ENCODE data around the gene NUDT4B. TPM values are rescaled to one million over a fixed set of nuclear protein-coding genes. Genes with fewer than 3 reads are reported as not detected.
"Not testable (repeated sequence)": the region's sequence is repeated elsewhere in the genome, so short reads cannot be mapped to it uniquely, and the experiment has no call there.

The NUDT4B gene
- total and polyA plus RNA-seq, 2 of the 13 experiments (the other 11 are each of a cell fraction or from before 2014, with no cell fraction given), result 3.3 to 24.5 TPM

DNA sequence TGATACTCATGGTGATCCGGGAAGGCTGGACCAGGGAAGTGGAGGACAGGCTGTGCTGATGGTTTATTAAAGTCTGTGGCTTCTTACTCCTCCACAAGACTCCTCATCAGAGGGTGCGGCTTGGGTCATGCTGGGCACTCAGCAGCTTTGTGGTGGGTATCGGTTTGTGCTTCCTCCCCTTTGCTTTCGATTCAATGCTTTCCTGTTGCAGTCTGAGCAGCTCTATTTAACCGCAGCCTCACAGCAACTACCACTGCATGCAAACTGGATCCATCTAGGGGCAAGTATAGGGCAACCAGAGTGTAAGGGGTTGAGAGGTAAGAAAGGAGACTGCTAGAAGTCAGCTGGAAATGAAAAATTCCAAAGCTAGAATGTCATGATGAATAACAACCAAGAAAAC is 9.8 kb downstream of the NUDT4B start:
- DNase-seq (ENCODE audit: low spot score); H3K27ac ChIP-seq (ENCODE audit: extremely low read length, insufficient read depth, low read length); H4K20me1 ChIP-seq (ENCODE audit: insufficient read depth, low read length); H3K9me3 ChIP-seq (ENCODE audit: low read length); H2AFZ ChIP-seq (ENCODE audit: low read length); H3K4me1 ChIP-seq (ENCODE audit: insufficient read depth, low read length); ATAC-seq; H3K79me2 ChIP-seq (ENCODE audit: insufficient read depth, low read length); H3K4me2 ChIP-seq (ENCODE audit: low read depth, low read length); in situ Hi-C loops (cut with HindIII; ENCODE audit: extremely low pct_ligation_motif_present, low pct_unique_long_range_greater_than_20kb); intact Hi-C loops (cut with micrococcal nuclease; ENCODE audit: unreplicated experiment); CTCF ChIA-PET (ENCODE audit: low intra/inter-chr PET ratio, low total read pairs); BruUV-seq (replicated peaks); H3K9ac ChIP-seq (ENCODE audit: insufficient read depth, low read depth, low read length); POLR2A ChIA-PET; H3K36me3 ChIP-seq (replicated peaks in 1 of 2; ENCODE audit: control insufficient read depth in 1 of 2, insufficient read depth in 2 of 2, low read length in 2 of 2); H3K27me3 ChIP-seq (ENCODE audit: control insufficient read depth in 1 of 2, insufficient read depth in 2 of 2, low read length in 2 of 2); H3K4me3 ChIP-seq (replicated peaks in 1 of 3; ENCODE audit: insufficient read depth in 1 of 3, low read depth in 2 of 3, low read length in 3 of 3); FAIRE-seq: not testable (repeated sequence)
- no CpG with 5 or more reads among the region's 5 CpGs for WGBS (ENCODE audit: low lambda C conversion rate)

DNA sequence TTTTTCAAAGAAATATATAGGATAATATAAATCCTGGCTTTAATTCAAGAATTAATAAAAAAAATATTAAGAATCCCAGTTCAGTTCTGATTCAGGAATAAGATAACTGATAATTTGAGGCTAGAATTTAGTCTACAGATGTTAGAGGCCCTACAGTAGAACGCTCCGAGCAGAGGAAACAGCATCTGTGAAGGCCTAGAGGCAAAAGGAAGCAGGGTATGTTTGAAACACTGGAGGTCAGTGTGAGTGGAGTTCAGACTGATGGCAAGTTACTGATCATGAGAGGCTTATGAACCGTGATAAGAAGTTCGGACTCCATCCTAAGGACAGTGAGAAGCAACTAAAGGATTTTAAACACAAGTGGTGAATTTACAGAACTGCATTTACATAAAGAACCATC is 10.4 kb downstream of the NUDT4B start:
- BruUV-seq (replicated peaks); intact Hi-C loops (cut with micrococcal nuclease; ENCODE audit: unreplicated experiment): not testable (repeated sequence)
- WGBS (ENCODE audit: low lambda C conversion rate), result no CpG with 5 or more reads among the region's 4 CpGs

DNA sequence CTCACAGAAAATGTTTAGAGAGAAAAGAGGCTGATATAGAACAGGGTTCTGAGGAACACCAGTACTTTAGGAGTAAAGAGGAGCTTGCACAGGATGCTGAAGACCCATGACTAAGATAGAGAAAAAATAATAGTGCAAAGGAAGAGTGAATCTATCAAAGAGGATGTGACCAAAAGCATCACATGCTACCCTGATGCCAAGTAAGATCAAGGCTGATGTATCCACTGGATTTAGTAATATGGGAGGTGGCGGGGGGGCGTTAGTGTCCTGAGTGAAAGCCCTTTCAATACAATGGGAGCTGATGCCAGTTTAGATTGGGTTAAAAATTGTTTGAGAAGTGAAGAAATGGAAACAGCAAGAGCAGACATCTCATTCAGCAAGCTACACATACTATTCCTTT is 11.2 kb downstream of the NUDT4B start:
- in situ Hi-C loops (cut with HindIII; ENCODE audit: extremely low pct_ligation_motif_present, low pct_unique_long_range_greater_than_20kb); ATAC-seq; H2AFZ ChIP-seq (ENCODE audit: low read length); H3K4me2 ChIP-seq (ENCODE audit: low read depth, low read length); H3K4me1 ChIP-seq (ENCODE audit: insufficient read depth, low read length); POLR2A ChIA-PET; H3K27ac ChIP-seq (ENCODE audit: extremely low read length, insufficient read depth, low read length); H3K79me2 ChIP-seq (ENCODE audit: insufficient read depth, low read length); intact Hi-C loops (cut with micrococcal nuclease; ENCODE audit: unreplicated experiment); DNase-seq (ENCODE audit: low spot score); CTCF ChIA-PET (ENCODE audit: low intra/inter-chr PET ratio, low total read pairs); H3K4me3 ChIP-seq (replicated peaks in 1 of 3; ENCODE audit: insufficient read depth in 1 of 3, low read depth in 2 of 3, low read length in 3 of 3); BruUV-seq (replicated peaks); H4K20me1 ChIP-seq (ENCODE audit: insufficient read depth, low read length); H3K9me3 ChIP-seq (ENCODE audit: low read length); H3K27me3 ChIP-seq (ENCODE audit: control insufficient read depth in 1 of 2, insufficient read depth in 2 of 2, low read length in 2 of 2); H3K36me3 ChIP-seq (replicated peaks in 1 of 2; ENCODE audit: control insufficient read depth in 1 of 2, insufficient read depth in 2 of 2, low read length in 2 of 2); H3K9ac ChIP-seq (ENCODE audit: insufficient read depth, low read depth, low read length); FAIRE-seq: not testable (repeated sequence)
- WGBS (ENCODE audit: low lambda C conversion rate), result 20% methylated on average over 2 of the region's 2 CpGs

More for the DNA sequence above, 10.4 kb downstream of the NUDT4B start:
- H3K36me3 ChIP-seq (replicated peaks in 1 of 2; ENCODE audit: control insufficient read depth in 1 of 2, insufficient read depth in 2 of 2, low read length in 2 of 2); H3K79me2 ChIP-seq (ENCODE audit: insufficient read depth, low read length); H4K20me1 ChIP-seq (ENCODE audit: insufficient read depth, low read length); H2AFZ ChIP-seq (ENCODE audit: low read length); H3K4me2 ChIP-seq (ENCODE audit: low read depth, low read length); CTCF ChIA-PET (ENCODE audit: low intra/inter-chr PET ratio, low total read pairs); POLR2A ChIA-PET; H3K9me3 ChIP-seq (ENCODE audit: low read length); H3K27me3 ChIP-seq (ENCODE audit: control insufficient read depth in 1 of 2, insufficient read depth in 2 of 2, low read length in 2 of 2); H3K4me3 ChIP-seq (replicated peaks in 1 of 3; ENCODE audit: insufficient read depth in 1 of 3, low read depth in 2 of 3, low read length in 3 of 3); H3K27ac ChIP-seq (ENCODE audit: extremely low read length, insufficient read depth, low read length); in situ Hi-C loops (cut with HindIII; ENCODE audit: extremely low pct_ligation_motif_present, low pct_unique_long_range_greater_than_20kb); H3K4me1 ChIP-seq (ENCODE audit: insufficient read depth, low read length); FAIRE-seq; DNase-seq (ENCODE audit: low spot score); H3K9ac ChIP-seq (ENCODE audit: insufficient read depth, low read depth, low read length): not testable (repeated sequence)
- ATAC-seq, result peak; percentile 52; the same call in 2 of the 3 replicates

DNA sequence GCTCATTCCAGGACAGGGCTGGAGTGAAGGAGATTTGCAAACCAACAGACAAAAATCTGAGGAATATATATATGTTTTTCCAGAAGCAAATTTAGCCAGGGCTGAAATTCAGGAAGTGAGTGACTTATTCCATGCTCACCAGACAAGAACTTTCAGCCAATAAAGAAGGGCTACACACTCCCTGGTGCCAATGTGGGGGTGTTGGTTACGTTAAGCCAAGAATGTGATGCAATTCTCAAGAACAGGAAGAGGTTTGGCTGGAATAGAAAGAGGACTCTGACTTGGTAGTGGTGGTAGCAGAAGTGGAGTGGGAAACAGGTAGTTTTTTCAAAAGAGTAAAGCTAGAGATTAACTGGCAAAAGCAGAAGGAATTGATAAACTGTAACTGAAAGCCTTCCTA is 11.6 kb downstream of the NUDT4B start:
- POLR2A ChIA-PET; CTCF ChIA-PET (ENCODE audit: low intra/inter-chr PET ratio, low total read pairs); H3K4me2 ChIP-seq (ENCODE audit: low read depth, low read length); H3K36me3 ChIP-seq (replicated peaks in 1 of 2; ENCODE audit: control insufficient read depth in 1 of 2, insufficient read depth in 2 of 2, low read length in 2 of 2); H3K27ac ChIP-seq (ENCODE audit: extremely low read length, insufficient read depth, low read length); FAIRE-seq; DNase-seq (ENCODE audit: low spot score); in situ Hi-C loops (cut with HindIII; ENCODE audit: extremely low pct_ligation_motif_present, low pct_unique_long_range_greater_than_20kb); H2AFZ ChIP-seq (ENCODE audit: low read length); H3K4me3 ChIP-seq (replicated peaks in 1 of 3; ENCODE audit: insufficient read depth in 1 of 3, low read depth in 2 of 3, low read length in 3 of 3); H3K79me2 ChIP-seq (ENCODE audit: insufficient read depth, low read length); H3K9me3 ChIP-seq (ENCODE audit: low read length); intact Hi-C loops (cut with micrococcal nuclease; ENCODE audit: unreplicated experiment); H3K9ac ChIP-seq (ENCODE audit: insufficient read depth, low read depth, low read length); BruUV-seq (replicated peaks); H3K27me3 ChIP-seq (ENCODE audit: control insufficient read depth in 1 of 2, insufficient read depth in 2 of 2, low read length in 2 of 2); H4K20me1 ChIP-seq (ENCODE audit: insufficient read depth, low read length); H3K4me1 ChIP-seq (ENCODE audit: insufficient read depth, low read length); ATAC-seq: not testable (repeated sequence)
- no CpG with 5 or more reads among the region's 1 CpG for WGBS (ENCODE audit: low lambda C conversion rate)
